ENCODE data around the gene LCORL.

Gene LCORL

DNA sequence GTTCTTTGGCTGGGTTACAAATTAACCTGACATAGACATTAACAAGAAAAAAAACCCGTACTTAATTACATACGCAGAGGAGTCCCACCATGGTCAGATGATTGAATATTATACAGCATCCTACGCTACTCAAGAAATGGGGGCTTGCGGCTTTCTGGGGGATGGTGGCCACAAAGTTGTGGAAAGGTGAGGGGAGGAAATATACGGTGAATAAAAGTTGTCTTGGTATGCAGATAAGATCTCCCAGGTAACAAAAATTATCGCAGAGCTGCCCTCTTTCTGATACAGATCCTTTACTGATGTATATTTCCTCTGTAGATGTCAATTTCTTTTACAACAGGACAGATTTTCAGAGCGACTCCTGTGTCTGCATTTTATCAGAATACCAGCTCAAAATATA lies 211.9 kb downstream of the LCORL start:
- H3K4me1 Mint-ChIP-seq, result peaks cover 44% of the 10 kb centered on the region
- H3K27ac Mint-ChIP-seq, result peak overlapping the region; percentile 99
- H3K9me3 Mint-ChIP-seq, result no peaks in the 10 kb centered on the region
- peaks cover 3% of the 10 kb centered on the region for H3K36me3 Mint-ChIP-seq
- peak overlapping the region; percentile 97 for H3K4me3 Mint-ChIP-seq
- no peaks in the 10 kb centered on the region for H3K27me3 Mint-ChIP-seq

DNA sequence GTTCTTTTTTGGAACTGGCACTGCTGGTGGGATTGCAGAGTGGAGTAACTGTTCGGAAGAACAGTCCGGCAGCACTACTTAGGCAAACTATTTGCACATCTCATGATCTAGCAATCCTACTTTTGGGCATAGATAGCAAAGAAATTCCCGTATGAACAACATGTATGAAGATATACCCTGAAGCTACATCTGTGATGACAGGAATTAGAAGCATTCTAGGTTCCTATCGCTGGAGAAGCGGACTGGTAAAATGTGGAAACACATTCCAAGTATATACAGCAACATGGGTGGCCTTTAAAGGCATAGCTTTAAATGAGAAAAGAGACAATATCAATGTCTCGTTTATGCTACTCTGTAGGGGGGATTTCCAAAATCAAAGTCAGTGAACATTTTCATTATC lies 214.1 kb downstream of the LCORL start:
- H3K36me3 Mint-ChIP-seq, result peaks cover 10% of the 10 kb centered on the region
- no peaks in the 10 kb centered on the region for H3K9me3 Mint-ChIP-seq
- H3K27ac Mint-ChIP-seq, result no peak overlapping the region
- H3K4me1 Mint-ChIP-seq, result peaks cover 59% of the 10 kb centered on the region
- H3K27me3 Mint-ChIP-seq, result no peaks in the 10 kb centered on the region
- peak overlapping the region; percentile 97 for H3K4me3 Mint-ChIP-seq

DNA sequence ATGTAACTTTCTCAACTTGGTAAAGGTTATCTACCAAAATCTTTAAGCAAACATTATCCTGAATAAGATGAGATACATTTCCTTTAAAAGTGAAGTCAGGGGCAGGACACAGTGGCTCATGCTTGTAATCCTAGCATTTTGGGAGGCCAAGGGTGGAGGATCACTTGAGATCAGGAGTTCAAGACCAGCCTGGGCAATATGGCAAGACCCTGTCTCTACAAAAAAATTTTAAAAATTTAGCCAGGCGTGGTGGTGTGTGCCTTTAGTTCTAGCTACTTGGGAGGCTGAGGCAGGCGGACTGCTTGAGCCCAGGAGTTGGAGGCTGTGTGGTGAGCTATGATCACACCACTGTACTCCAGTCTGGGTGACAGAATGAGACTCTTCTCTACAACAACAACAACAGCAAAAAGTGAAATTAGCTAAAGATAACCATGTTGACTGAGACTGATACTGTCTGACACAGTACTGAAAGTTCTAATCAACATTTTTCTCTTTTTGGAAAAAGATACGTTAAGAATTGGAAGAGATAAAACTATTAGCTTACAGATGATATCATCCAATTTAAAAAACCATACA lies 215.9 kb downstream of the LCORL start:
- Mint-ChIP-seq H3K9me3 (no peaks in the 10 kb centered on the region), H3K36me3 (peaks cover 13% of the 10 kb centered on the region), H3K4me1 (peaks cover 59% of the 10 kb centered on the region), H3K27ac (peak overlapping the region; percentile 59), H3K4me3 (peak overlapping the region; percentile 36), H3K27me3 (no peaks in the 10 kb centered on the region)

DNA sequence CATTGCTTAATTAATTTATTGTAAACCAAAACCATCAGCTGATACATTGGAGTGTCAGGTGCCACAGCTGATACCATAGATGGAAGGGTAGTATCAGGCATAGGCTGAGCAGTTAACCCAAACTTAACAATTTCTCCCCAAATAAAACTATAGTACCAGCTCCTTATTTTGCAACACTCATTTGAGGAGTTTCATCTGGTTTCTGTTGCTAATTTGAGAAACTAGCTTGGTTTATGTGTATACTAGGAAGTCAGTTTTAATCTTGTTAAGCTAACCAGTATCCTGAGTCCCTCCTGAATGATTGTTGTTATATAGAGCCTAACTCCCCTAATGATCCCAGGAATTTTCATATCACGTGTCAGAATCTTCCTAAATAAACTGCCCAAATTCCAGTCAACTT lies 223.7 kb downstream of the LCORL start:
- no peak overlapping the region for H3K4me3 Mint-ChIP-seq
- H3K9me3 Mint-ChIP-seq, result no peaks in the 10 kb centered on the region
- peak overlapping the region; percentile 30 for H3K27ac Mint-ChIP-seq
- peaks cover 22% of the 10 kb centered on the region for H3K4me1 Mint-ChIP-seq
- H3K27me3 Mint-ChIP-seq, result no peaks in the 10 kb centered on the region
- H3K36me3 Mint-ChIP-seq, result peaks cover 17% of the 10 kb centered on the region

DNA sequence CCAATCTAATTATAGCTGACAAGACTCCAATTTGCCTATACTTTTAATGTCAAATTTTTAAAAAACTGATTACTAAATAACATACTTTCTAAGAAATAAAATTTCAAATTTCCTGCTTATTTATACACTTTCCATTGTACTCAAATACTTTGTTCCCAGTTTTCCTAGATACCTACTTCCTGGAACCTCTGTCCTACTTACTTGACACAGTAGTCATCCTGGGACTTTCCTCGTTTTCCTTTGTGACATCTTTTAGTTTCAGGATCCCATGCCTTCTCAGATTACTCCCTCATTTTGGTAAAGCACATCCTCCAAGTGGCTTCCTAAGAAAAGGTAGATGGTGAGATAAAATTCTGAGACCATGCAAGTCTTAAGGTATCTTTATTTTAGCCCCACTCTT lies 226.8 kb downstream of the LCORL start:
- Mint-ChIP-seq H3K36me3 (peaks cover 12% of the 10 kb centered on the region), H3K4me1 (peaks cover 8% of the 10 kb centered on the region), H3K4me3 (no peak overlapping the region), H3K9me3 (no peaks in the 10 kb centered on the region), H3K27me3 (no peaks in the 10 kb centered on the region), H3K27ac (no peak overlapping the region)
